PC-9 (cell line): ENCODE results near the gene UQCC5. TPM values are rescaled to one million over a fixed set of nuclear protein-coding genes. Genes with fewer than 3 reads are reported as not detected.

Experiments used
- BruUV-seq: library from RNA; stranded (reverse); fragments of 400-500 nt; replicated peaks from 2 replicates; lab custom pipeline; 2021; lab: Mats Ljungman, UMichigan
- CTCF ChIA-PET: fragments of 300-600 bp; sonication (Branson Sonifier 250); formaldehyde crosslinking; loops from one replicate; lab custom pipeline; 2022; ENCODE audit warnings: antibody characterized with exemption; lab: Charles Lee
- POLR2A ChIA-PET: fragments of 300-600 bp; sonication (Branson Sonifier 250); formaldehyde crosslinking; loops from one replicate; lab custom pipeline; 2022; ENCODE audit warnings: antibody characterized with exemption; ENCODE audit not compliant: unreplicated experiment; lab: Charles Lee
- DNase-seq, 2 experiments: peaks; one replicate each; pipeline versions ENCODE4 v3.0.0 to v3.0.0-alpha.2; 2015 to 2022; ENCODE audit warnings: mixed read lengths in 1 of 2
- H2AFZ ChIP-seq: fragments of 200-600 bp; sonication (generic); 2 replicates; pipeline ENCODE4 v1.8.1; 2017; ENCODE audit warnings: antibody characterized with exemption
- H3F3A ChIP-seq: fragments of 200-600 bp; sonication (generic); 2 replicates; pipeline ENCODE4 v1.8.1; 2017; ENCODE audit warnings: antibody characterized with exemption, mild to moderate bottlenecking, low read depth; ENCODE audit not compliant: insufficient read depth
- H3K27ac ChIP-seq: fragments of 200-600 bp; sonication (generic); 2 replicates; pipeline ENCODE4 v1.6.1; 2016; ENCODE audit warnings: mixed run types
- H3K27me3 ChIP-seq: fragments of 200-600 bp; sonication (generic); 2 replicates; pipeline ENCODE4 v1.6.1; 2016; ENCODE audit warnings: low read depth, mixed run types; ENCODE audit not compliant: insufficient read depth
- H3K36me3 ChIP-seq: fragments of 200-600 bp; sonication (generic); 2 replicates; pipeline ENCODE4 v1.6.1; 2016; ENCODE audit warnings: low read depth, mixed run types
- H3K4me1 ChIP-seq: fragments of 200-600 bp; sonication (generic); replicated peaks from 2 replicates; pipeline ENCODE4 v1.6.1; 2016; ENCODE audit warnings: mixed run types; ENCODE audit not compliant: insufficient read depth
- H3K4me2 ChIP-seq: fragments of 200-600 bp; sonication (generic); 2 replicates; pipeline ENCODE4 v1.6.1; 2017; ENCODE audit warnings: mixed run types
- H3K4me3 ChIP-seq: fragments of 200-600 bp; sonication (generic); 2 replicates; pipeline ENCODE4 v1.6.1; 2016; ENCODE audit warnings: mixed run types
- H3K79me2 ChIP-seq: fragments of 200-600 bp; sonication (generic); 2 replicates; pipeline ENCODE4 v1.6.1; 2017; ENCODE audit warnings: low read depth, mixed run types
- H3K9me2 ChIP-seq: fragments of 200-600 bp; sonication (generic); 2 replicates; pipeline ENCODE4 v1.8.1; 2017; ENCODE audit warnings: mild to moderate bottlenecking; ENCODE audit not compliant: insufficient read depth
- H3K9me3 ChIP-seq: fragments of 200-600 bp; sonication (generic); 2 replicates; pipeline ENCODE4 v1.8.1; 2016; ENCODE audit warnings: low read depth; ENCODE audit not compliant: insufficient read depth
- H4K20me1 ChIP-seq: fragments of 200-600 bp; sonication (generic); 2 replicates; pipeline ENCODE4 v1.8.1; 2017; ENCODE audit not compliant: insufficient read depth
- CTCF ChIP-seq: fragments of 200-600 bp; sonication (generic); conservative IDR thresholded peaks from 2 replicates; pipeline ENCODE4 v1.6.1; 2017; ENCODE audit warnings: mixed run types, antibody characterized with exemption, mild to moderate bottlenecking, moderate library complexity
- EZH2 ChIP-seq: fragments of 200-600 bp; sonication (generic); IDR thresholded peaks from 2 replicates; pipeline ENCODE4 v1.8.0; 2017; ENCODE audit warnings: antibody characterized with exemption, low read depth
- intact Hi-C: fragments of 100-400 bp; cut with micrococcal nuclease; formaldehyde crosslinking; loops from one replicate; pipeline ENCODE4 v1.10.0; 2022; ENCODE audit not compliant: unreplicated experiment
- total RNA-seq: library from RNA; stranded (reverse); gene quantifications from 2 replicates; pipeline ENCODE4 v1.2.3, GENCODE V29; 2021

Gene UQCC5
- total RNA-seq, 1 experiment from 2014 or later, result 13.3 TPM

- H2AFZ ChIP-seq, result no peak overlapping the region
- no peaks in the 10 kb centered on the region for H3K9me2 ChIP-seq
- no peaks in the 10 kb centered on the region for H3K27me3 ChIP-seq
- ChIA-PET CTCF (interaction anchor here (0.5 kb wide), 1 partner anchor 11 kb away, joined by 5 read pairs; no protein-coding TSS in a partner anchor), POLR2A (no interaction called here)
- H3F3A ChIP-seq, result peaks cover 12% of the 10 kb centered on the region
- no peak for DNase-seq
- no peaks in the 10 kb centered on the region for H3K36me3 ChIP-seq
- TF ChIP-seq EZH2 (no peak), CTCF (no peak)
- intact Hi-C loops, result no loop called here
- no peaks in the 10 kb centered on the region for H3K79me2 ChIP-seq
- H3K4me1 ChIP-seq, result no peaks in the 10 kb centered on the region
- H3K4me3 ChIP-seq, result no peak overlapping the region
- no peaks in the 10 kb centered on the region for H3K9me3 ChIP-seq
- H4K20me1 ChIP-seq, result no peaks in the 10 kb centered on the region
- no peak overlapping the region for H3K27ac ChIP-seq
- no TSS peak for BruUV-seq
- H3K4me2 ChIP-seq, result no peak overlapping the region
Observed at GRCh38 chr3:52551118-52551517, 14.7 kb downstream of the UQCC5 start.

- Histone ChIP-seq H3K4me1 (no peaks in the 10 kb centered on the region), H3K9me2 (no peaks in the 10 kb centered on the region), H2AFZ (no peak overlapping the region), H3K4me2 (no peak overlapping the region), H3K9me3 (no peaks in the 10 kb centered on the region), H3K27me3 (no peaks in the 10 kb centered on the region), H3F3A (peaks cover 10% of the 10 kb centered on the region), H3K36me3 (no peaks in the 10 kb centered on the region), H4K20me1 (no peaks in the 10 kb centered on the region), H3K79me2 (no peaks in the 10 kb centered on the region), H3K27ac (peak overlapping the region; percentile 32; the same call in 1 of the 2 replicates), H3K4me3 (no peak overlapping the region)
- TF ChIP-seq CTCF (no peak), EZH2 (no peak)
- ChIA-PET CTCF (no interaction called here), POLR2A (interaction anchor here (0.7 kb wide), 1 partner anchor 16 kb away, joined by 9 read pairs; no protein-coding TSS in a partner anchor)
- intact Hi-C loops, result no loop called here
- peak in 1 of 2 experiments; percentile 50 for DNase-seq
- BruUV-seq, result no TSS peak
Observed at GRCh38 chr3:52552089-52552488, 15.7 kb downstream of the UQCC5 start.

GRCh38 chr3:52554026-52554755 is 17.8 kb downstream of the UQCC5 start:
- no TSS peak for BruUV-seq
- TF ChIP-seq CTCF, result no peak
- TF ChIP-seq EZH2, result no peak
- POLR2A ChIA-PET, result no interaction called here
- DNase-seq, result no peak
- no peaks in the 10 kb centered on the region for H3K9me3 ChIP-seq
- no peak overlapping the region for H2AFZ ChIP-seq
- no peak overlapping the region for H3K4me3 ChIP-seq
- intact Hi-C loops, result no loop called here
- CTCF ChIA-PET, result no interaction called here
- H3K4me2 ChIP-seq, result no peak overlapping the region
- no peaks in the 10 kb centered on the region for H3K4me1 ChIP-seq
- H3K27me3 ChIP-seq, result no peaks in the 10 kb centered on the region
- no peak overlapping the region for H3K27ac ChIP-seq
- H3K79me2 ChIP-seq, result no peaks in the 10 kb centered on the region
- no peaks in the 10 kb centered on the region; the same call in 1 of the 2 replicates for H3K36me3 ChIP-seq
- peaks cover 2% of the 10 kb centered on the region; the same call in 1 of the 2 replicates for H3F3A ChIP-seq
- H4K20me1 ChIP-seq, result no peaks in the 10 kb centered on the region
- no peaks in the 10 kb centered on the region for H3K9me2 ChIP-seq
